VCaP (cell line): ENCODE measurements around the gene CHD9.

Experiments
- H3K27ac ChIP-seq: fragments of 450-650 bp; 2 replicates; pipeline ENCODE4 v1.5.1; 2017
- CTCF ChIP-seq: fragments of 450-650 bp; conservative IDR thresholded peaks from 2 replicates; pipeline ENCODE4 v1.5.1; 2017; ENCODE audit warnings: mild to moderate bottlenecking, moderate library complexity

CHD9 gene

DNA sequence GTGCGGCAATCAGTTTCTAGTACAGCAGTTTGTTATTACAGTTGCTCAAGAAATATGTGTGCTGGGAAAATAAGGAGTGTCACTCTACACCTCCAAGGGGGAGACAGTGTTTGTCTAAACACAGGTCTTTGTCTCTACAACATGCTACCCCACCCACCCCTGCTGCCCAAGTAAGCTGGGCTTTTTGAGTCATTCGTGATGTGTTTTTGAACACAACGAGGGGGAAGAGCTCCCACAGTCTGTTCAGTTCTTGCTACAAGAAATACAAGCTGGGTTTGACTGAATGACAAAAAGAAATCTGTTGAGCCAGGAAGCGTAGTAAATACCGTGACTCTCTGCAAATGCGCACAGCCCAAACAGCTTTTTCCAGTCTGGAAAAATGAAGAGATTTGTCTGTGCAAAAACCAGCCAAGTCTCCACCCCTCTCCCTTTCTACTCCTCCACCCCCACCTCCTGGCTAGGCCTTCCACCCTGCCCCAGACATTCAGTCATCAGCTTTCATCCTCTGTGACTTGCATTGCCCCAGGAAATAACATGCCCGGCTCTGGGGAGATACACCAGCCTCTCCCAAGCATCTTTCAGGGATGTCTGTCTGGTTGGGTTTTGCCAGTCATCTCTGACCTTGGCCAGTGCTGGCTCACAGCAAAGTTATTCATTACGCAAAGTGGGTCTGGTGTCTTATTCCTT, 25.7 kb downstream of the CHD9 start:
- 0 out of 2 replicates have a peak overlapping the region, but pooled peaks have one; percentile 18 for H3K27ac ChIP-seq
- TF ChIP-seq CTCF, result no peak

DNA sequence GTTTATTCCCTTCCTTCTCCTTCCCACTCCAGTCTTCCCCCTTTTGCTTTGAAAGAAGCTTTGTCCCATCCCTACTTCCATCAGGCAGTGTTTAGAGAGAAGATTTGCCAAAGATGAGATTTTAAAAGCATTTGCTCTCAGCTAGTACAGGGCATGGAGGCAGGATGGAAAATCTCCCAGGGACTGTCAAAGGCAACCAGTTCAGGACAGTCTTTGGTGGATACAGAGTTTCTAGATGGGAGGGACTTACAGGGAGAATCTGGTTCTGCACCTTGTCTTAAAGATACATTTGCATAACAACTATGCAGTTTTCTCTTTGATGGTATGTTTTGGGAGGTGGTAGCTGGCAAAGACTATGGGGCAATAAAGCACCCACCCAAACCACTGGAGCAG, 26.2 kb downstream of the CHD9 start:
- TF ChIP-seq CTCF, result no peak
- no peak overlapping the region for H3K27ac ChIP-seq

- no peak for TF ChIP-seq CTCF
- no peak overlapping the region for H3K27ac ChIP-seq
These were observed 27.1 kb downstream of the CHD9 start for GRCh38 chr16:53081686-53082407.

DNA sequence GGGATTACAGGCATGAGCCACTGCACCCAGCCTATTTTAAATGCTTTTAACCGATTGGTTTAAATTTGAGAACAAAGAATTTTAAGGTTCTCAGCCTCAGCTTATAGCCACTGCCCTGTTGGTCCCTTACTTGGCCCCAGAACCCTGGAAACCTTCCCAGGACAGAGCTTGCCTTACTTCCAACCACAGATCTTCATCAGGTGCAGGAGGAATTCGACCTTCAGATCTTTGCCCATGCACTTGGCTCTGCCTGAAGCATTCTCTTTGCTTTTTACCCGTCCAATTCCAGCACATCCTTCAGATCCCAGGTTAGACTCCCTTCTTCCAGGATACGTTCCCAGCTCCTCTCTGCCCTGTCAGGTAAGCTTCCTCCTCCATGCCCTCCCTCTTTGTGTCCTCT, 27.7 kb downstream of the CHD9 start:
- H3K27ac ChIP-seq, result no peak overlapping the region
- TF ChIP-seq CTCF, result no peak

- no peak for TF ChIP-seq CTCF
These were observed 28.3 kb downstream of the CHD9 start for GRCh38 chr16:53083119-53083518.

DNA sequence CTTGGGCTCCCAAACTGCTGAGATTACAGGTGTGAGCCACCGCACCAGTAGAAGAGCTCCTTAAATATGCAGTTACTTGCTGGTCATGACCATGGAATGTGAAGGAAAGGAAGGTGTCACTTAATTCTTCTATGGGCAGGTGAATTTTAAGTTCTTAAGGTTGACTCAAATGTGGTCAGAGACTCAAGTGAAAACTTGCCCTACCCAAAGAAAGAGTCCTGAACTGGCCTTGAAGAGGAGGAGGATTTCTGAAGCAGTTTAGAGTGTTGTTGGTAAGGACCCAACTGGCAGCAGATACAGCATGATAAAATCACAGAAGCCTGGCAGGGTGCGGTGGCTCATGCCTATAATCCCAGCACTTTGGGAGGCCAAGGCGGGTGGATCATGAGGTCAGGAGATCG, 29.4 kb downstream of the CHD9 start:
- no peak for TF ChIP-seq CTCF
- H3K27ac ChIP-seq, result no peak overlapping the region

More at GRCh38 chr16:53083119-53083518, 28.3 kb downstream of the CHD9 start:
- H3K27ac ChIP-seq, result no peak overlapping the region

DNA sequence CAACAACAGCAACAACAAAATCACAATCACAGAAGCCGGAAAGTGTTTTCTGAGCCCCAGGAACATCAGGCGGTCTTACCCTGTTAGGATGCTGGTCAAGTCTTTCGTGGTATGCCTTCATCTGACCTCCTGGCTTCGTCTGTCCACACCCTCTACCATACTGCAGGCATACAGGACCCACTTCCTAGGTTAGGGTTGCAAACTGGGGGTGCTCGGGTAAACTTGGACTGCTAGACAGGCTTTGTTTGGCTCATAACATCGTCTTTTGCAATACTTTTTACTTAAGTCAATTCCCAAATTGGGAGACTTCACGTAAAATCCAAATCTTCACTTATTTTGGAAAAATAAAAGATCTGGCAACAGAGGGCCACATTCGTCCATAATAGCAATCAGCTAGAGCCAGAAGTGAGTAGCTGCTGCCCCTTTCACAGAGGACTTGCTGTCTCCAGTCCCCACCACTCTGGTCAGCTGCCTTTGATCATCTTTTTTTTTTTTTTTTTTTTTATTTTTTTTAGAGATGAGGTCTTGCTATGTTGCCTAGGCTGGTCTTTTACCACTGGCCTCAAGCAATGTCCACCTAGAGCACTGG, 30.0 kb downstream of the CHD9 start:
- H3K27ac ChIP-seq, result no peak overlapping the region
- TF ChIP-seq CTCF, result no peak
